ENCODE measurements around the gene ATP13A2. TPM values are rescaled to one million over a fixed set of nuclear protein-coding genes. Genes with fewer than 3 reads are reported as not detected.
"Not testable (repeated sequence)": the region's sequence is repeated elsewhere in the genome, so short reads cannot be mapped to it uniquely, and the experiment has no call there.

Gene ATP13A2
- total and polyA plus RNA-seq, 8 donors = 23.6 to 65.0 (median 35.4) TPM

- peaks cover 0 to 38% of the 10 kb centered on the region in 2 donors for H3K36me3 ChIP-seq
- no peak for DNase-seq
- H3K4me1 ChIP-seq = no peaks in the 10 kb centered on the region
- no peak overlapping the region for H3K27ac ChIP-seq
- TF ChIP-seq CTCF (IDR thresholded peaks at IDR 0.05) = no peak
- H3K27me3 ChIP-seq = no peaks in the 10 kb centered on the region
- no peak overlapping the region for H3K4me3 ChIP-seq
- ATAC-seq = no peak
- H3K9me3 ChIP-seq = no peaks in the 10 kb centered on the region
- intact Hi-C loops (cut with DNase I) = no loop called here
Measured at GRCh38 chr1:16946646-16947045, 65.1 kb downstream of the ATP13A2 start.

- intact Hi-C loops (cut with DNase I); H3K9me3 ChIP-seq; H3K27ac ChIP-seq; H3K4me3 ChIP-seq; H3K4me1 ChIP-seq; H3K27me3 ChIP-seq; DNase-seq; ATAC-seq: not testable (repeated sequence)
- H3K36me3 ChIP-seq = peaks cover 0 to 43% of the 10 kb centered on the region in 2 donors
Measured at GRCh38 chr1:16946185-16946584, 65.5 kb downstream of the ATP13A2 start.

- H3K9me3 ChIP-seq; H3K27ac ChIP-seq; H3K27me3 ChIP-seq; H3K4me1 ChIP-seq; DNase-seq; H3K4me3 ChIP-seq; intact Hi-C loops (cut with DNase I): not testable (repeated sequence)
- ATAC-seq = peak; percentile 8
- peaks cover 0 to 48% of the 10 kb centered on the region in 2 donors for H3K36me3 ChIP-seq
Measured at GRCh38 chr1:16945512-16945911, 66.2 kb downstream of the ATP13A2 start.

GRCh38 chr1:16944038-16944437, 67.7 kb downstream of the ATP13A2 start:
- Histone ChIP-seq H3K4me1 (no peaks in the 10 kb centered on the region), H3K27ac (no peak overlapping the region), H3K36me3 (peaks cover 0 to 57% of the 10 kb centered on the region in 2 donors), H3K4me3 (no peak overlapping the region), H3K9me3 (no peaks in the 10 kb centered on the region), H3K27me3 (no peaks in the 10 kb centered on the region)
- no peak for ATAC-seq
- no peak for DNase-seq
- intact Hi-C loops (cut with DNase I) = no loop called here
- no peak for TF ChIP-seq CTCF (IDR thresholded peaks at IDR 0.05)

- H3K4me1 ChIP-seq; H3K9me3 ChIP-seq; H3K27me3 ChIP-seq; intact Hi-C loops (cut with DNase I); ATAC-seq; H3K4me3 ChIP-seq; H3K27ac ChIP-seq: not testable (repeated sequence)
- peaks cover 0 to 59% of the 10 kb centered on the region in 2 donors for H3K36me3 ChIP-seq
- peak in 1 of 4 donors; percentile 82 for DNase-seq
Measured at GRCh38 chr1:16939386-16940180, 72.1 kb downstream of the ATP13A2 start.

GRCh38 chr1:16938351-16939321, 73.1 kb downstream of the ATP13A2 start:
- Histone ChIP-seq H3K27me3 (no peaks in the 10 kb centered on the region), H3K9me3 (no peaks in the 10 kb centered on the region), H3K4me1 (no peaks in the 10 kb centered on the region), H3K36me3 (peaks cover 0 to 50% of the 10 kb centered on the region in 2 donors), H3K27ac (no peak overlapping the region), H3K4me3 (no peak overlapping the region)
- no peak for TF ChIP-seq CTCF (IDR thresholded peaks at IDR 0.05)
- DNase-seq (no peak), ATAC-seq (no peak)
- intact Hi-C loops (cut with DNase I) = no loop called here

- H3K27ac ChIP-seq; H3K4me1 ChIP-seq; H3K9me3 ChIP-seq; ATAC-seq; intact Hi-C loops (cut with DNase I); H3K4me3 ChIP-seq; H3K27me3 ChIP-seq; DNase-seq: not testable (repeated sequence)
- H3K36me3 ChIP-seq = peaks cover 0 to 47% of the 10 kb centered on the region in 2 donors
Measured at GRCh38 chr1:16936580-16936979, 75.1 kb downstream of the ATP13A2 start.

All from left lung (tissue), 10 donors.